ENCODE measurements around the gene LILRA6.
"Not testable (repeated sequence)": the region's sequence is repeated elsewhere in the genome, so short reads cannot be mapped to it uniquely, and the experiment has no call there.

Gene LILRA6

GRCh38 chr19:54218960-54219661, 23.5 kb downstream of the LILRA6 start:
- H3K36me3 ChIP-seq (ENCODE audit: control insufficient read depth in 1 of 2, insufficient read depth in 2 of 2, low read length in 2 of 2): peaks cover 6 to 7% of the 10 kb centered on the region in 2 experiments
- H3K9ac ChIP-seq (ENCODE audit: low read length): no peak overlapping the region

GRCh38 chr19:54218259-54218658, 24.3 kb downstream of the LILRA6 start:
- no peak overlapping the region for H4K91ac ChIP-seq (ENCODE audit: low read depth, low read length)
- DNase-seq: no peak
- H4K8ac ChIP-seq (ENCODE audit: low read depth, low read length): no peak overlapping the region
- H3K23ac ChIP-seq (ENCODE audit: low read length): no peak overlapping the region
- H3K9me3 ChIP-seq (ENCODE audit: insufficient read depth, low read depth, low read length): no peaks in the 10 kb centered on the region
- H3K79me1 ChIP-seq (ENCODE audit: low read length): no peaks in the 10 kb centered on the region
- no peak overlapping the region for H3K4me3 ChIP-seq (ENCODE audit: low read depth, low read length)
- no peak overlapping the region for H3K4ac ChIP-seq (ENCODE audit: low read depth, low read length)
- H3K18ac ChIP-seq (ENCODE audit: low read length): no peak overlapping the region
- H3K9ac ChIP-seq (ENCODE audit: low read length): peak overlapping the region; percentile 50
- no peak overlapping the region for H4K12ac ChIP-seq (ENCODE audit: low read depth, low read length)
- H3K4me2 ChIP-seq (ENCODE audit: low read length): no peak overlapping the region
- H2BK120ac ChIP-seq (ENCODE audit: insufficient read depth, low read length, poor library complexity): no peak overlapping the region
- H3K79me2 ChIP-seq (ENCODE audit: control insufficient read depth, insufficient read depth, low read length, poor library complexity): no peaks in the 10 kb centered on the region
- WGBS (ENCODE audit: extremely low coverage, insufficient coverage, insufficient read length): no CpG with 5 or more reads among the region's 8 CpGs
- no peak overlapping the region for H2AK5ac ChIP-seq (ENCODE audit: low read length)
- no peak overlapping the region for H2BK5ac ChIP-seq (ENCODE audit: low read depth, low read length, poor library complexity)
- H2BK12ac ChIP-seq (ENCODE audit: low read length): no peak overlapping the region
- H3K27me3 ChIP-seq (ENCODE audit: insufficient read depth, low read length): no peaks in the 10 kb centered on the region
- H3K36me3 ChIP-seq (ENCODE audit: control insufficient read depth in 1 of 2, insufficient read depth in 2 of 2, low read length in 2 of 2): peaks cover 6 to 7% of the 10 kb centered on the region in 2 experiments
- H2AFZ ChIP-seq (ENCODE audit: insufficient read depth, low read length, poor library complexity): no peak overlapping the region
- no peak overlapping the region for H3K14ac ChIP-seq (ENCODE audit: low read length)
- H3K27ac ChIP-seq (ENCODE audit: low read depth, low read length): no peak overlapping the region
- H3K4me1 ChIP-seq (ENCODE audit: control insufficient read depth in 1 of 2, insufficient read depth in 2 of 2, low read length in 2 of 2): peaks cover 11% of the 10 kb centered on the region in 2 experiments

More at GRCh38 chr19:54218960-54219661, 23.5 kb downstream of the LILRA6 start:
- Histone ChIP-seq H3K27me3 (ENCODE audit: insufficient read depth, low read length) (no peaks in the 10 kb centered on the region), H3K4me2 (ENCODE audit: low read length) (no peak overlapping the region), H4K8ac (ENCODE audit: low read depth, low read length) (no peak overlapping the region), H2BK12ac (ENCODE audit: low read length) (no peak overlapping the region), H3K79me1 (ENCODE audit: low read length) (no peaks in the 10 kb centered on the region), H4K12ac (ENCODE audit: low read depth, low read length) (no peak overlapping the region), H3K4me1 (ENCODE audit: control insufficient read depth in 1 of 2, insufficient read depth in 2 of 2, low read length in 2 of 2) (peaks cover 11% of the 10 kb centered on the region in 2 experiments), H2AFZ (ENCODE audit: insufficient read depth, low read length, poor library complexity) (no peak overlapping the region), H3K27ac (ENCODE audit: low read depth, low read length) (no peak overlapping the region), H2BK5ac (ENCODE audit: low read depth, low read length, poor library complexity) (no peak overlapping the region), H3K79me2 (ENCODE audit: control insufficient read depth, insufficient read depth, low read length, poor library complexity) (no peaks in the 10 kb centered on the region), H3K9me3 (ENCODE audit: insufficient read depth, low read depth, low read length) (no peaks in the 10 kb centered on the region), H3K23ac (ENCODE audit: low read length) (no peak overlapping the region), H2AK5ac (ENCODE audit: low read length) (no peak overlapping the region), H3K14ac (ENCODE audit: low read length) (no peak overlapping the region), H2BK120ac (ENCODE audit: insufficient read depth, low read length, poor library complexity) (no peak overlapping the region), H4K91ac (ENCODE audit: low read depth, low read length) (no peak overlapping the region), H3K4ac (ENCODE audit: low read depth, low read length) (no peak overlapping the region), H3K18ac (ENCODE audit: low read length) (no peak overlapping the region), H3K4me3 (ENCODE audit: low read depth, low read length) (no peak overlapping the region)
- DNase-seq: no peak
- no CpG with 5 or more reads among the region's 27 CpGs for WGBS (ENCODE audit: extremely low coverage, insufficient coverage, insufficient read length)

GRCh38 chr19:54217517-54218247, 24.9 kb downstream of the LILRA6 start:
- not testable (repeated sequence) for H2BK5ac ChIP-seq (ENCODE audit: low read depth, low read length, poor library complexity); H3K79me1 ChIP-seq (ENCODE audit: low read length); H2BK12ac ChIP-seq (ENCODE audit: low read length); H3K4me2 ChIP-seq (ENCODE audit: low read length); H3K18ac ChIP-seq (ENCODE audit: low read length); H2BK120ac ChIP-seq (ENCODE audit: insufficient read depth, low read length, poor library complexity); H2AK5ac ChIP-seq (ENCODE audit: low read length); H3K27me3 ChIP-seq (ENCODE audit: insufficient read depth, low read length); H3K4ac ChIP-seq (ENCODE audit: low read depth, low read length); H3K27ac ChIP-seq (ENCODE audit: low read depth, low read length); DNase-seq; H3K9me3 ChIP-seq (ENCODE audit: insufficient read depth, low read depth, low read length); H4K12ac ChIP-seq (ENCODE audit: low read depth, low read length); H3K4me3 ChIP-seq (ENCODE audit: low read depth, low read length); H3K14ac ChIP-seq (ENCODE audit: low read length); H3K23ac ChIP-seq (ENCODE audit: low read length); H3K79me2 ChIP-seq (ENCODE audit: control insufficient read depth, insufficient read depth, low read length, poor library complexity); H3K36me3 ChIP-seq (ENCODE audit: control insufficient read depth in 1 of 2, insufficient read depth in 2 of 2, low read length in 2 of 2); H2AFZ ChIP-seq (ENCODE audit: insufficient read depth, low read length, poor library complexity); H4K8ac ChIP-seq (ENCODE audit: low read depth, low read length); H4K91ac ChIP-seq (ENCODE audit: low read depth, low read length)
- Histone ChIP-seq H3K4me1 (ENCODE audit: control insufficient read depth in 1 of 2, insufficient read depth in 2 of 2, low read length in 2 of 2) (peaks cover 11% of the 10 kb centered on the region in 2 experiments), H3K9ac (ENCODE audit: low read length) (peak overlapping the region; percentile 4)
- no CpG with 5 or more reads among the region's 20 CpGs for WGBS (ENCODE audit: extremely low coverage, insufficient coverage, insufficient read length)

- H2BK120ac ChIP-seq (ENCODE audit: insufficient read depth, low read length, poor library complexity): no peak overlapping the region
- no peak overlapping the region for H2AFZ ChIP-seq (ENCODE audit: insufficient read depth, low read length, poor library complexity)
- no peak overlapping the region for H4K91ac ChIP-seq (ENCODE audit: low read depth, low read length)
- H3K23ac ChIP-seq (ENCODE audit: low read length): no peak overlapping the region
- H3K4me1 ChIP-seq (ENCODE audit: control insufficient read depth in 1 of 2, insufficient read depth in 2 of 2, low read length in 2 of 2): peaks cover 11% of the 10 kb centered on the region in 2 experiments
- no peak overlapping the region for H2BK12ac ChIP-seq (ENCODE audit: low read length)
- H3K9ac ChIP-seq (ENCODE audit: low read length): no peak overlapping the region
- no peak for DNase-seq
- no peak overlapping the region for H4K12ac ChIP-seq (ENCODE audit: low read depth, low read length)
- H3K9me3 ChIP-seq (ENCODE audit: insufficient read depth, low read depth, low read length): no peaks in the 10 kb centered on the region
- peaks cover 6 to 7% of the 10 kb centered on the region in 2 experiments for H3K36me3 ChIP-seq (ENCODE audit: control insufficient read depth in 1 of 2, insufficient read depth in 2 of 2, low read length in 2 of 2)
- no peaks in the 10 kb centered on the region for H3K79me2 ChIP-seq (ENCODE audit: control insufficient read depth, insufficient read depth, low read length, poor library complexity)
- peak overlapping the region; percentile 13 for H3K27ac ChIP-seq (ENCODE audit: low read depth, low read length)
- H2BK5ac ChIP-seq (ENCODE audit: low read depth, low read length, poor library complexity): peak overlapping the region; percentile 19
- no CpG with 5 or more reads among the region's 9 CpGs for WGBS (ENCODE audit: extremely low coverage, insufficient coverage, insufficient read length)
- H3K4me2 ChIP-seq (ENCODE audit: low read length): no peak overlapping the region
- no peak overlapping the region for H3K4me3 ChIP-seq (ENCODE audit: low read depth, low read length)
- no peaks in the 10 kb centered on the region for H3K79me1 ChIP-seq (ENCODE audit: low read length)
- H2AK5ac ChIP-seq (ENCODE audit: low read length): no peak overlapping the region
- H3K14ac ChIP-seq (ENCODE audit: low read length): no peak overlapping the region
- H3K18ac ChIP-seq (ENCODE audit: low read length): no peak overlapping the region
- H3K27me3 ChIP-seq (ENCODE audit: insufficient read depth, low read length): no peaks in the 10 kb centered on the region
- H3K4ac ChIP-seq (ENCODE audit: low read depth, low read length): no peak overlapping the region
- no peak overlapping the region for H4K8ac ChIP-seq (ENCODE audit: low read depth, low read length)
Observed at GRCh38 chr19:54216869-54217268, 25.7 kb downstream of the LILRA6 start.
